ENCODE data around the gene HIVEP2.

DNA sequence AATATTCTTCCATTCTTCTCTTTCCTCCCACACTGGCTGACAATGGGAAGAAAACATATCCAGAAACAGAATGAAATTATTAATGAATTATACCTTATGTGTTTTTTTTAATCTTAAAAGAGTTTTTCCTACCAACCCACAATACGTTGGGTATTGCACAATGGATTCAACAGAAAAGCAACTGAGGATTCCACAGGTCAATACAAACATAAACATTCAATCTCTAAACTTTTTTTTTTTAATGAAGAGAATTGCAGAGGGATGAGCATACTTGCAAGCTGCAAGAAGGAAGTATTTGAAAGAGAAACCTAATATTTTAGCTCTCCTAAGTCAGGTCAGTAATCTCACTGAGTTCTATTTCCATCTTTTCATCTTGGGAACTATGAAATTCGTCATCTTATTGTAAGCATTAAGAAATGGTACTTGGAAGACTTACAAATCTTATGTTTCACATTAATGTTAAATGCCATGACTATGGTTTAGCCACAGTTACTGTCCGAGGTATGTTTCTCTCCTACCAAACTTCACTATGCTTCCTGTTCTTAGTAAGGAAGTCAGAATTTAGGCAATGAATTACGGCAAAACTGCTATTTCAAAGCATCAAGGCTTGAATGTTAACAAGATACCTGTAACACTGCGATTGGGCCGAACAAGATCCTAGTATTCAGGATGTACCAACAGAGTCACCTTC is 100.8 kb downstream of the HIVEP2 start:
- TF ChIP-seq, protein P1, sequence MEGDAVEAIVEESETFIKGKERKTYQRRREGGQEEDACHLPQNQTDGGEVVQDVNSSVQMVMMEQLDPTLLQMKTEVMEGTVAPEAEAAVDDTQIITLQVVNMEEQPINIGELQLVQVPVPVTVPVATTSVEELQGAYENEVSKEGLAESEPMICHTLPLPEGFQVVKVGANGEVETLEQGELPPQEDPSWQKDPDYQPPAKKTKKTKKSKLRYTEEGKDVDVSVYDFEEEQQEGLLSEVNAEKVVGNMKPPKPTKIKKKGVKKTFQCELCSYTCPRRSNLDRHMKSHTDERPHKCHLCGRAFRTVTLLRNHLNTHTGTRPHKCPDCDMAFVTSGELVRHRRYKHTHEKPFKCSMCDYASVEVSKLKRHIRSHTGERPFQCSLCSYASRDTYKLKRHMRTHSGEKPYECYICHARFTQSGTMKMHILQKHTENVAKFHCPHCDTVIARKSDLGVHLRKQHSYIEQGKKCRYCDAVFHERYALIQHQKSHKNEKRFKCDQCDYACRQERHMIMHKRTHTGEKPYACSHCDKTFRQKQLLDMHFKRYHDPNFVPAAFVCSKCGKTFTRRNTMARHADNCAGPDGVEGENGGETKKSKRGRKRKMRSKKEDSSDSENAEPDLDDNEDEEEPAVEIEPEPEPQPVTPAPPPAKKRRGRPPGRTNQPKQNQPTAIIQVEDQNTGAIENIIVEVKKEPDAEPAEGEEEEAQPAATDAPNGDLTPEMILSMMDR (IDR thresholded peaks at IDR 0.05): no peak
- no peak for TF ChIP-seq POLR2A (IDR thresholded peaks at IDR 0.05)

Measured in esophagus squamous epithelium (tissue), 4 donors.